GOT3 (cell line): ENCODE measurements around the gene MVD.
"Not testable (repeated sequence)": the region's sequence is repeated elsewhere in the genome, so short reads cannot be mapped to it uniquely, and the experiment has no call there.

Experiments used
- DNase-seq: peaks from one replicate; lab custom pipeline; 2025; ENCODE audit warnings: mixed read lengths; lab: John Stamatoyannopoulos, UW

The MVD gene

GRCh38 chr16:88681709-88682451 is 19.0 kb upstream of the MVD start:
- no peak for DNase-seq

GRCh38 chr16:88681084-88681680 is 18.3 kb upstream of the MVD start:
- DNase-seq = no peak

GRCh38 chr16:88680554-88681083 is 17.7 kb upstream of the MVD start:
- DNase-seq = no peak

GRCh38 chr16:88678224-88678979 is 15.5 kb upstream of the MVD start:
- DNase-seq = no peak

- DNase-seq = no peak
Observed at GRCh38 chr16:88677721-88678120, 14.8 kb upstream of the MVD start.

- no peak for DNase-seq
Observed at GRCh38 chr16:88676502-88677242, 13.8 kb upstream of the MVD start.

GRCh38 chr16:88673716-88674379 is 11.0 kb upstream of the MVD start:
- no peak for DNase-seq

GRCh38 chr16:88672776-88673175 is 9.9 kb upstream of the MVD start:
- DNase-seq = no peak

- no peak for DNase-seq
Observed at GRCh38 chr16:88671806-88672205, 8.9 kb upstream of the MVD start.

GRCh38 chr16:88669980-88670379 is 7.1 kb upstream of the MVD start:
- DNase-seq = peak; percentile 25

GRCh38 chr16:88669493-88669892 is 6.6 kb upstream of the MVD start:
- not testable (repeated sequence) for DNase-seq

- no peak for DNase-seq
Observed at GRCh38 chr16:88667461-88667860, 4.6 kb upstream of the MVD start.

GRCh38 chr16:88665570-88665969 is 2.7 kb upstream of the MVD start:
- no peak for DNase-seq

GRCh38 chr16:88665148-88665547 is 2.3 kb upstream of the MVD start:
- DNase-seq = no peak

GRCh38 chr16:88662222-88662842 is 559 bp downstream of the MVD start:
- no peak for DNase-seq

- DNase-seq = no peak
Observed at GRCh38 chr16:88661468-88661867, 1.4 kb downstream of the MVD start.

- no peak for DNase-seq
Observed at GRCh38 chr16:88659160-88659559, 3.7 kb downstream of the MVD start.

GRCh38 chr16:88658714-88659113 is 4.2 kb downstream of the MVD start:
- no peak for DNase-seq

GRCh38 chr16:88657371-88657770 is 5.5 kb downstream of the MVD start:
- DNase-seq = no peak

GRCh38 chr16:88656291-88656980 is 6.5 kb downstream of the MVD start:
- no peak for DNase-seq
